ENCODE measurements around the gene OPN5. TPM values are rescaled to one million over a fixed set of nuclear protein-coding genes. Genes with fewer than 3 reads are reported as not detected.

The OPN5 gene
- total and polyA plus RNA-seq, 2 experiments from 2014 or later = not detected

DNA sequence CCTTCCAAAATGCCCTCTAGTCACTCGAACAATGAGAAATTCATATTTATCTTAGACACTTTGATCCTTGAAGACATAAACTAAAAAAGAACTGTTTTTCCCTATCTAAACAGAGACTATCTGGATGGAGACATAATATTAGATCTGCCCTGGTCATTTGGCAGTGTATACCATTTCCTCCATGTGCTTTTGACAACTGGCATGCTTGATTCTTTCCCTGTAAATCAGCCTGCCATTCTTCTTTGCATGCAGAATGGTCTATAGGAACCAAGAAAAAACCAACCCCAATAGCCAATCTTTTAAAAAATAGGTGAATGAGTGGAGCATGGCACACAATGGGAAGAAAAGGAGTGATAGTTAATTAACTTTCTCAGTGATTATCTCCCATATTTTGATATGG lies 93.8 kb downstream of the OPN5 start:
- Histone ChIP-seq H3K4me2 (no peak overlapping the region), H4K20me1 (ENCODE audit: insufficient read depth, poor library complexity, severe bottlenecking) (no peaks in the 10 kb centered on the region), H3K27ac (no peak overlapping the region), H3K79me2 (no peaks in the 10 kb centered on the region), H3K9me3 (ENCODE audit: low read depth) (no peaks in the 10 kb centered on the region), H2AFZ (no peak overlapping the region), H3K4me3 (no peak overlapping the region), H3K36me3 (replicated peaks; ENCODE audit: insufficient read depth, low read depth) (no peaks in the 10 kb centered on the region), H3K27me3 (no peaks in the 10 kb centered on the region), H3K9me2 (replicated peaks; ENCODE audit: insufficient read depth) (no peaks in the 10 kb centered on the region), H3K4me1 (ENCODE audit: insufficient read depth) (no peaks in the 10 kb centered on the region)
- no peak for TF ChIP-seq EZH2phosphoT487 (IDR thresholded peaks at IDR 0.05; ENCODE audit: low read depth, severe bottlenecking, unreplicated experiment)
- TF ChIP-seq, protein P1, sequence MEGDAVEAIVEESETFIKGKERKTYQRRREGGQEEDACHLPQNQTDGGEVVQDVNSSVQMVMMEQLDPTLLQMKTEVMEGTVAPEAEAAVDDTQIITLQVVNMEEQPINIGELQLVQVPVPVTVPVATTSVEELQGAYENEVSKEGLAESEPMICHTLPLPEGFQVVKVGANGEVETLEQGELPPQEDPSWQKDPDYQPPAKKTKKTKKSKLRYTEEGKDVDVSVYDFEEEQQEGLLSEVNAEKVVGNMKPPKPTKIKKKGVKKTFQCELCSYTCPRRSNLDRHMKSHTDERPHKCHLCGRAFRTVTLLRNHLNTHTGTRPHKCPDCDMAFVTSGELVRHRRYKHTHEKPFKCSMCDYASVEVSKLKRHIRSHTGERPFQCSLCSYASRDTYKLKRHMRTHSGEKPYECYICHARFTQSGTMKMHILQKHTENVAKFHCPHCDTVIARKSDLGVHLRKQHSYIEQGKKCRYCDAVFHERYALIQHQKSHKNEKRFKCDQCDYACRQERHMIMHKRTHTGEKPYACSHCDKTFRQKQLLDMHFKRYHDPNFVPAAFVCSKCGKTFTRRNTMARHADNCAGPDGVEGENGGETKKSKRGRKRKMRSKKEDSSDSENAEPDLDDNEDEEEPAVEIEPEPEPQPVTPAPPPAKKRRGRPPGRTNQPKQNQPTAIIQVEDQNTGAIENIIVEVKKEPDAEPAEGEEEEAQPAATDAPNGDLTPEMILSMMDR (IDR thresholded peaks at IDR 0.05; ENCODE audit: poor library complexity) = no peak
- no peak for TF ChIP-seq EZH2 (IDR thresholded peaks at IDR 0.05; ENCODE audit: borderline replicate concordance)
- no peak for DNase-seq (ENCODE audit: low spot score)
- 97% methylated on average over 1 of the region's 1 CpG for WGBS (ENCODE audit: low lambda C conversion rate, missing lambda C conversion rate)

Small RNAs within 50 kb of the gene (small RNA-seq; reads per million reads assigned to genes)
- not detected for gene RNU1-105P

Other genes starting within 250 kb of the OPN5 start
- gene ADGRF4, start 83.5 kb upstream of the OPN5 start, total RNA-seq = 7.5 and 9.2 TPM in 2 replicates
- 4.2 and 6.6 TPM in 2 replicates for gene ADGRF4, start 83.5 kb upstream of the OPN5 start, polyA plus RNA-seq